Panc1 (cell line): Measurements from ENCODE around the gene CXCR6. TPM values are rescaled to one million over a fixed set of nuclear protein-coding genes. Genes with fewer than 3 reads are reported as not detected.

ENCODE experiments used
- ATAC-seq: fragments of 200-7000 bp; cut with Tn5 transposase; 2 replicates; pipeline ENCODE4 v1.9.1; 2020; ENCODE audit warnings: mild to moderate bottlenecking, moderate library complexity
- BruUV-seq: library from RNA; stranded (reverse); fragments of 400-500 nt; replicated peaks from 2 replicates; lab custom pipeline; 2021; lab: Mats Ljungman, UMichigan
- CTCF ChIA-PET: fragments of 300-600 bp; sonication (Branson Sonifier 250); formaldehyde crosslinking; loops from one replicate; lab custom pipeline; 2022; ENCODE audit warnings: antibody characterized with exemption; lab: Charles Lee
- POLR2A ChIA-PET: fragments of 300-600 bp; sonication (Branson Sonifier 250); formaldehyde crosslinking; loops from one replicate; lab custom pipeline; 2022; ENCODE audit warnings: antibody characterized with exemption; lab: Charles Lee
- DNase-seq: peaks from one replicate; pipeline ENCODE4 v3.0.0-alpha.2; 2010; ENCODE audit warnings: low read depth, low spot score
- H3K27ac ChIP-seq: 2 replicates; pipeline ENCODE4 v1.5.1; 2011; ENCODE audit warnings: mild to moderate bottlenecking, low read length, inconsistent platforms
- H3K27me3 ChIP-seq: fragments of 200-500 bp; sonication (Bioruptor generic); 2 replicates; pipeline ENCODE4 v1.6.0; 2014; ENCODE audit warnings: low read length, inconsistent platforms; ENCODE audit not compliant: control insufficient read depth, insufficient read depth
- H3K36me3 ChIP-seq: fragments of 200-500 bp; sonication (Bioruptor generic); 2 replicates; pipeline ENCODE4 v1.5.1; 2014; ENCODE audit warnings: inconsistent platforms, mild to moderate bottlenecking, low read length, moderate library complexity; ENCODE audit not compliant: control insufficient read depth, insufficient read depth
- H3K4me1 ChIP-seq: 2 replicates; pipeline ENCODE4 v1.5.1; 2011; ENCODE audit warnings: inconsistent platforms, mild to moderate bottlenecking, low read length, moderate library complexity; ENCODE audit not compliant: control insufficient read depth, insufficient read depth
- H3K4me3 ChIP-seq, 2 experiments: 2 replicates each; pipeline ENCODE4 v1.5.1; 2011 to 2012; ENCODE audit warnings: low read depth in 2 of 2, low read length in 2 of 2, mild to moderate bottlenecking in 2 of 2, inconsistent platforms in 1 of 2, moderate library complexity in 1 of 2
- H3K9me3 ChIP-seq: fragments of 200-500 bp; sonication (Bioruptor generic); 2 replicates; pipeline ENCODE4 v1.5.1; 2014; ENCODE audit warnings: low read depth, mild to moderate bottlenecking, inconsistent platforms, low read length, moderate library complexity; ENCODE audit not compliant: control insufficient read depth, insufficient read depth
- POLR2AphosphoS5 ChIP-seq: IDR thresholded peaks from 2 replicates; pipeline ENCODE4 v1.6.1; 2012; ENCODE audit warnings: mild to moderate bottlenecking, low read depth, low read length, moderate library complexity
- SIN3A ChIP-seq: IDR thresholded peaks from 2 replicates; pipeline ENCODE4 v1.6.1; 2012; ENCODE audit warnings: low read depth, mild to moderate bottlenecking, low read length, moderate library complexity, borderline replicate concordance; ENCODE audit not compliant: insufficient read depth
- TCF7L2 ChIP-seq: IDR thresholded peaks from 2 replicates; pipeline ENCODE4 v1.6.1; 2011; ENCODE audit warnings: mild to moderate bottlenecking, low read depth, low read length, inconsistent platforms
- in situ Hi-C: cut with HindIII; loops from 2 replicates; pipeline ENCODE4 v1.10.0; 2016; ENCODE audit warnings: low sequenced_read_pairs, low pct_unique_long_range_greater_than_20kb
- intact Hi-C: fragments of 100-400 bp; cut with micrococcal nuclease; formaldehyde crosslinking; loops from one replicate; pipeline ENCODE4 v1.10.0; 2022; ENCODE audit not compliant: unreplicated experiment
- total RNA-seq: library from RNA; stranded (reverse); gene quantifications from one replicate; pipeline ENCODE4 v1.2.1, GENCODE V29; 2021; ENCODE audit not compliant: unreplicated experiment
- TF ChIP-seq, protein P1 (sequence below), 2 experiments: IDR thresholded peaks; 2 replicates each; pipeline ENCODE4 v1.6.1; 2011 to 2012; ENCODE audit warnings: low read depth in 2 of 2, control low read depth in 1 of 2, low read length in 1 of 2, mild to moderate bottlenecking in 1 of 2, moderate library complexity in 1 of 2; ENCODE audit not compliant: insufficient read depth in 1 of 2
- TF ChIP-seq, protein P2 (sequence below): fragments of 450-650 bp; IDR thresholded peaks from 2 replicates; pipeline ENCODE4 v1.5.1; 2017; ENCODE audit warnings: mild to moderate bottlenecking

CXCR6 gene
- total RNA-seq, 1 experiment from 2014 or later: not detected

DNA sequence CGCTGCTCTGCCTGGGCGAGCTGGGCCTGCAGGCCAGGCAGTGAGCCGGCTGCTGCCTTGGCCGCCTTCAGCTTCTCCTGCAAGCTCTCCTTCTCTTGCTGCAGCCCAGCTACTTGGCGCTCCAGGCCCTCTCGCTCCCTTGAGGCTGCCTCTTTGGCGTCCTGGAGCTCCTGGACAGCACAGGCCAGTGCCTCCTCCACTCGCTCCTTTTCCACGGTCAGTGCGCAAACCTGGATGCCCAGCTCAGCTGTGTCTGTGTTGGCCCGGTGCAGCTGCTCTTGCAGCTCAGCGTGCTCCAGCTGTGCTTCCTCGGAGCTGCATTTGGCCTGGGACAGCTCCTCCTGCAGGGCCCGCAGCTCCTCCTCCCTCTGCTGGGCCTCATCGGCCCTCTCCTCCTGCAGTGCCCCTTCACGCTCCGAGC, 23.1 kb downstream of the CXCR6 start:
- CTCF ChIA-PET: no interaction called here

DNA sequence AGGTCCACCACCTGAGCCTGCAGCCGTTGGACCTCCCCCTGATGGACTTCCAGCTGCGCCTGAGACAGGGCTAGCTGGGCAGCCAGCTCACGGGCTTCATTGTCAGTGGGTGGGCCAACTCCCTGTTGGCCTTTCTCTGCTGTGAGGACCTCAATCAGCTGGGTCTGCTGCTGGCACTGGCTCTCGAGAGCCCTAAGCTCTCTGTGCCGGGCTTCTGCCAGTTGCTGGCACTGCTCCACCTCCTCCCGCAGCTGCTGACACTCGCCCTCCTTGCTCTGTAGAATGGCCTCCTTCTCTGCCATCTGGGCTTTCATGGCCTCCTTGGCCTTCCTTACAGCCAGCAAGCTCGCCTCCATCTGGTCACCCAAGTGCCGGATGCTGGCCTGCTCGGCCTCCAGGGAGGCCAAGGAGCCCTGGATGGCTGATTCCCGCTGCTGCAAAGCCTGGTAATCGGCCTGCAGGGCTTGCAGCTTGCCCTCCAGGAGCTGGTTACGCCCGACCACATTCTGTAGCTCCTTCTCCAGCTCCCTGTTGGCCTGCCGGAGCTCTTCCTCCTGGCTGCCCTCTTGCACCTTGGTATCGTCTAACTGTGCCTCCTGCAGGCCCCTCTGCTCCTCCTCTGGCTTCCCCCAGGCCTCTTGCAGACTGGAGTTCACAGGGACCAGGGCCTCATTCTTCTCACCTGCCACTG, 23.8 kb downstream of the CXCR6 start:
- Histone ChIP-seq H3K4me3 (no peak overlapping the region), H3K4me1 (no peaks in the 10 kb centered on the region), H3K36me3 (no peaks in the 10 kb centered on the region), H3K27ac (no peak overlapping the region), H3K9me3 (no peaks in the 10 kb centered on the region), H3K27me3 (no peaks in the 10 kb centered on the region)
- ChIA-PET CTCF (no interaction called here), POLR2A (no interaction called here)
- in situ Hi-C loops: no loop called here
- BruUV-seq: no TSS peak
- ATAC-seq (no peak), DNase-seq (no peak)
- intact Hi-C loops: no loop called here
- TF ChIP-seq SIN3A (no peak), POLR2AphosphoS5 (no peak), TCF7L2 (no peak)
- TF ChIP-seq, protein P1, sequence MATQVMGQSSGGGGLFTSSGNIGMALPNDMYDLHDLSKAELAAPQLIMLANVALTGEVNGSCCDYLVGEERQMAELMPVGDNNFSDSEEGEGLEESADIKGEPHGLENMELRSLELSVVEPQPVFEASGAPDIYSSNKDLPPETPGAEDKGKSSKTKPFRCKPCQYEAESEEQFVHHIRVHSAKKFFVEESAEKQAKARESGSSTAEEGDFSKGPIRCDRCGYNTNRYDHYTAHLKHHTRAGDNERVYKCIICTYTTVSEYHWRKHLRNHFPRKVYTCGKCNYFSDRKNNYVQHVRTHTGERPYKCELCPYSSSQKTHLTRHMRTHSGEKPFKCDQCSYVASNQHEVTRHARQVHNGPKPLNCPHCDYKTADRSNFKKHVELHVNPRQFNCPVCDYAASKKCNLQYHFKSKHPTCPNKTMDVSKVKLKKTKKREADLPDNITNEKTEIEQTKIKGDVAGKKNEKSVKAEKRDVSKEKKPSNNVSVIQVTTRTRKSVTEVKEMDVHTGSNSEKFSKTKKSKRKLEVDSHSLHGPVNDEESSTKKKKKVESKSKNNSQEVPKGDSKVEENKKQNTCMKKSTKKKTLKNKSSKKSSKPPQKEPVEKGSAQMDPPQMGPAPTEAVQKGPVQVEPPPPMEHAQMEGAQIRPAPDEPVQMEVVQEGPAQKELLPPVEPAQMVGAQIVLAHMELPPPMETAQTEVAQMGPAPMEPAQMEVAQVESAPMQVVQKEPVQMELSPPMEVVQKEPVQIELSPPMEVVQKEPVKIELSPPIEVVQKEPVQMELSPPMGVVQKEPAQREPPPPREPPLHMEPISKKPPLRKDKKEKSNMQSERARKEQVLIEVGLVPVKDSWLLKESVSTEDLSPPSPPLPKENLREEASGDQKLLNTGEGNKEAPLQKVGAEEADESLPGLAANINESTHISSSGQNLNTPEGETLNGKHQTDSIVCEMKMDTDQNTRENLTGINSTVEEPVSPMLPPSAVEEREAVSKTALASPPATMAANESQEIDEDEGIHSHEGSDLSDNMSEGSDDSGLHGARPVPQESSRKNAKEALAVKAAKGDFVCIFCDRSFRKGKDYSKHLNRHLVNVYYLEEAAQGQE (IDR thresholded peaks at IDR 0.05; ENCODE audit: insufficient read depth in 1 of 2, low read depth in 2 of 2, low read length in 1 of 2): no peak
- TF ChIP-seq, protein P2, sequence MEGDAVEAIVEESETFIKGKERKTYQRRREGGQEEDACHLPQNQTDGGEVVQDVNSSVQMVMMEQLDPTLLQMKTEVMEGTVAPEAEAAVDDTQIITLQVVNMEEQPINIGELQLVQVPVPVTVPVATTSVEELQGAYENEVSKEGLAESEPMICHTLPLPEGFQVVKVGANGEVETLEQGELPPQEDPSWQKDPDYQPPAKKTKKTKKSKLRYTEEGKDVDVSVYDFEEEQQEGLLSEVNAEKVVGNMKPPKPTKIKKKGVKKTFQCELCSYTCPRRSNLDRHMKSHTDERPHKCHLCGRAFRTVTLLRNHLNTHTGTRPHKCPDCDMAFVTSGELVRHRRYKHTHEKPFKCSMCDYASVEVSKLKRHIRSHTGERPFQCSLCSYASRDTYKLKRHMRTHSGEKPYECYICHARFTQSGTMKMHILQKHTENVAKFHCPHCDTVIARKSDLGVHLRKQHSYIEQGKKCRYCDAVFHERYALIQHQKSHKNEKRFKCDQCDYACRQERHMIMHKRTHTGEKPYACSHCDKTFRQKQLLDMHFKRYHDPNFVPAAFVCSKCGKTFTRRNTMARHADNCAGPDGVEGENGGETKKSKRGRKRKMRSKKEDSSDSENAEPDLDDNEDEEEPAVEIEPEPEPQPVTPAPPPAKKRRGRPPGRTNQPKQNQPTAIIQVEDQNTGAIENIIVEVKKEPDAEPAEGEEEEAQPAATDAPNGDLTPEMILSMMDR: no peak

More for the DNA sequence above, 23.1 kb downstream of the CXCR6 start:
- no peak overlapping the region for H3K4me3 ChIP-seq
- TF ChIP-seq SIN3A (no peak), TCF7L2 (no peak), POLR2AphosphoS5 (no peak)
- TF ChIP-seq, protein P1 (IDR thresholded peaks at IDR 0.05; ENCODE audit: insufficient read depth in 1 of 2, low read depth in 2 of 2, low read length in 1 of 2): no peak
- TF ChIP-seq, protein P2: no peak
- H3K36me3 ChIP-seq: no peaks in the 10 kb centered on the region
- no peaks in the 10 kb centered on the region for H3K9me3 ChIP-seq
- no peak overlapping the region for H3K27ac ChIP-seq
- no peak for ATAC-seq
- in situ Hi-C loops: no loop called here
- intact Hi-C loops: no loop called here
- no peaks in the 10 kb centered on the region for H3K4me1 ChIP-seq
- no peaks in the 10 kb centered on the region for H3K27me3 ChIP-seq
- POLR2A ChIA-PET: no interaction called here
- no TSS peak for BruUV-seq
- no peak for DNase-seq
